NCI-H510A treated with DMSO at 0.1 percent for 48 hours (cell line): ENCODE measurements around the gene FGGY.
"Not testable (repeated sequence)": the region's sequence is repeated elsewhere in the genome, so short reads cannot be mapped to it uniquely, and the experiment has no call there.

Experiments
- DNase-seq: peaks from one replicate; lab custom pipeline; 2025; lab: John Stamatoyannopoulos, UW

The FGGY gene

DNA sequence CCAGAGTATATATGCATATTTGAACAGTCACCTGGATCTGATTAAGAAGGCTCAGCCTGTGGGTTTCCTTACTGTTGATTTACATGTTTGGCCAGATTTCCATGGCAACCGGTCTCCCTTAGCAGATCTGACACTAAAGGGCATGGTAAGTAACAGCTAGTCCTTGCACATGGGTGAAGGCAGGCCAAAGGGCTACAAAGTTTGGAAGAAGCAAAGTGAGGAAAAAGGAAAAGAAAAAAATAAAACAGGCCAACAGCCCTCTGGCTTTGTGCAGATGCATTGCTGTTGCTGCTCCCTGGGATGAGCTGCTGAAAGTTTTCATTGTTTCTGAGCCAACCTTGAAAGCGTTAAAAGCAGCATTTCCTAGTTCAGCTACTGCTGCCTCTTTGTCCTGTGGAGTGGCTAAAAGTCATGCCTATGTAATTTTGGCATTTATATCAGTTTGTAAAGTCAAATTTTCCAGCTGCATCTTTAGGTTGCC, 341.4 kb downstream of the FGGY start:
- DNase-seq = no peak

GRCh38 chr1:59639266-59639665, 342.4 kb downstream of the FGGY start:
- no peak for DNase-seq

DNA sequence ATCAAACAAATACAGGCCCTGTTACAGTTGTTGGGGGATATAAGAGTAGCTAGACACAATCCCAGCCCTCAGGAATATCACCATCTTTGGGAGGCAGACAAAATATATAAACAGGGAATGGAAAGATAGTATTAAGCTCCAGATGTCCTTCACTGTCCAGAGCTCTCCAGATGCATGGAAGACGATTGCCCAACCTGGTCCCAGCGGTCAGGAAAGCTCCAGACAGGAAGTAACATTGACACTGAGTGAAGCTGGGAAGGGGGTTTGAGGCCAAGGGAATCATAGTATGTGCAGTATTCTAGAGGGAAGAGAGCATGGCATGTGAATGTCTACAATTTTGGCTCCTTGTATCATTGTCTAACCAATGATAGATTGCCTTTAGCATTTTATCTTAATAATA, 344.0 kb downstream of the FGGY start:
- no peak for DNase-seq

DNA sequence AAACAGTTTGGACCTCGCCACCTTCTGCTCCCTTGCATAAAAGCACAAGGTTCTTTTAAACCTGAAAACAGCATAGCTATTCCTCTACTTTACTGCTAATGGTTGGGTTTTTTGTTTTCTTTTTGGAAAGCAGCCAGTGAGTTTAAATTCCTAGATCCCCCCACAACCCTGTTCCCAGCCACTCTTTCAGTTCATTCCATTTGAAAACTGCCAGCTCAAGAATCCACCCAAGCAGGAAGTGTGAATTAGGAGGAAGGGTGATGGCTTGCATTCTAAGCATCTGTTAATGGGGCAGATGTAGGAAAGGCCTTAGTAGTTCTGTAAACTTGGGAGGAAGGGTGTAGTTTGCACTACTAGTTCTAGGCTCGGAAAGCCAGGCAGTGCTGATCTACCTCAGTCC, 344.9 kb downstream of the FGGY start:
- no peak for DNase-seq

DNA sequence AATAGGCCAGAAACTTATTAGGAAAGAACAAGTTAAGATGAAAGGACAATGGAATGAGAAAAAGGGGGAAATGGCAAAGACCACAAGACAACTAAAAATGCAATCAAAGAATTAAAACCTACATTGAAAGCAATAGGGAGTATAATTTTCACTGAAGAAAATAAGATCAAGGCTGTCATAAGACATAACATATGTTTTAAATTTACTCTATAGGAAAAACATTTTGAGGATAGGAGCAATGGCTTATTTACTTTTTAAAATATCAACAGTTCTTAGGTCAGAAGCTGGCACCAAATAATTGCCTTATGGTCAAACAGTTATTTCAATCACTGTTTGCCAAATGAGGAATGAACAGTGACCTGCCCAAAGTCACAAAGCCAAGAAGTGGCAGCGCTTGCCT, 346.6 kb downstream of the FGGY start:
- no peak for DNase-seq

- no peak for DNase-seq
Measured at GRCh38 chr1:59645893-59646292, 349.0 kb downstream of the FGGY start.

- not testable (repeated sequence) for DNase-seq
Measured at GRCh38 chr1:59653142-59653958, 356.5 kb downstream of the FGGY start.

GRCh38 chr1:59653968-59654367, 357.1 kb downstream of the FGGY start:
- DNase-seq = no peak

GRCh38 chr1:59657873-59658465, 361.1 kb downstream of the FGGY start:
- DNase-seq = no peak

GRCh38 chr1:59664166-59664565, 367.3 kb downstream of the FGGY start:
- no peak for DNase-seq

DNA sequence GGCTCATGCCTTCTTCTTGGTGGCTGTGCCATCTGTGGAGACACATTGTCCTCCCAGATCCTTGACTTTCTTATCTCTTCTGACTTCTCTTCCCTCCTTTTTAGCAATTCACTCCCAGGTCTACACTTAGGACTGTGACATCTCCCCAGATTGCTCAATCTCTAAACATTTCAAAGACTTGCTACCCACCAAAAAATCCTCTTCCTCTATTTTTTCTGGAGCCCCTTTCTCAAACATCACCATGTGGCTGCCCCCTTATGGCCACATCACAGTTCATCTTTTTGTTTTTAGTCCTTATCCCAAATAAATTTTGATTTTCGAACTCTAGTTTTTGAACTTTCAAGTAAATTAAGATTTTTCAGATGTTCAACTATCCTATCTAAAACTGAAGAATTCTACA, 369.2 kb downstream of the FGGY start:
- DNase-seq = no peak

- no peak for DNase-seq
Measured at GRCh38 chr1:59667020-59667419, 370.1 kb downstream of the FGGY start.

DNA sequence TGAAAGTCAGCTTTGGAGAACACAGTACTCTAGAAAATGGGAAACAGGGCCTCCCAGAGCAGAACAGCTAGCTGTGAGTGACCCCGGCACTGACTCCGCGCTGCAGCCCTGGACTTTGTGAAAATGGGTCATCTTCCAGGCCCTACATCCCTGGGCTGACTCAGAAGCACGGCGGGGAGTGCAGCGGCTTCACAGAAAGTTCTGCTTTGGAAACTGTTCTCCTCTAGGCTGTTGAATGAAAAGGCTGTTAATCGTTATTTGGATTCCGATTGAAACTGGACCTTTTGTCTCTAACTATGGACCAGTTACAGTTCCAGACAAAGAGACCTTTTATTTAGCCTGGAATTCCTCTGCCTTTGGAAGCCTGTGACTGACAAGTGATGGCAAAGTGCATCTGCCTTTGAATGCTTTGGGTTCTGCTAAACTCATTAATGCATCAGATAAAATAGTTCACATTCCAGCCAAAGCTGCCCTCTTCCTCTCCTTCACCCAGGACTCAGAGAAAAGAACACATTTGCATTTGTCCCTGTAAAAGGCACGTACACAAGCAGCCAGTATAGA, 372.9 kb downstream of the FGGY start:
- no peak for DNase-seq

DNA sequence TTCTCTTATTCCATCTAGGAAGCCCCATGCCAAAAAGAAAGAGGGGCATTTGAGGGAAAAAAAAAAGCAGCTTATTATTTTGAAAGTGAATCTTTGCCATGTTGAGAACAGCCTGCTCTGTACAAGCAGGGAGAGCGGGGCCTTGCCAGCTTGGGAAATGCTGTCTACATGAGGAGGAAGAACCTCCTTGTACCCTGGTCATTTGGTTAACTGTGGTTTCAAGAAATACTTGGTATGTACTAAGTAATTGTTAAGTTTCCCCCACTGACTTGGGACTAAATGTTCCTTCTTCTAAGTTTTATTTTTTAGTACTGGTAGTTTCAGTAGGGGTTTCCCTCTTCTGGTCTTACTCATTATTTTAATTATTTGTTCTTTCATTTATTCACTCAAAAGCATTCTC, 373.8 kb downstream of the FGGY start:
- no peak for DNase-seq

DNA sequence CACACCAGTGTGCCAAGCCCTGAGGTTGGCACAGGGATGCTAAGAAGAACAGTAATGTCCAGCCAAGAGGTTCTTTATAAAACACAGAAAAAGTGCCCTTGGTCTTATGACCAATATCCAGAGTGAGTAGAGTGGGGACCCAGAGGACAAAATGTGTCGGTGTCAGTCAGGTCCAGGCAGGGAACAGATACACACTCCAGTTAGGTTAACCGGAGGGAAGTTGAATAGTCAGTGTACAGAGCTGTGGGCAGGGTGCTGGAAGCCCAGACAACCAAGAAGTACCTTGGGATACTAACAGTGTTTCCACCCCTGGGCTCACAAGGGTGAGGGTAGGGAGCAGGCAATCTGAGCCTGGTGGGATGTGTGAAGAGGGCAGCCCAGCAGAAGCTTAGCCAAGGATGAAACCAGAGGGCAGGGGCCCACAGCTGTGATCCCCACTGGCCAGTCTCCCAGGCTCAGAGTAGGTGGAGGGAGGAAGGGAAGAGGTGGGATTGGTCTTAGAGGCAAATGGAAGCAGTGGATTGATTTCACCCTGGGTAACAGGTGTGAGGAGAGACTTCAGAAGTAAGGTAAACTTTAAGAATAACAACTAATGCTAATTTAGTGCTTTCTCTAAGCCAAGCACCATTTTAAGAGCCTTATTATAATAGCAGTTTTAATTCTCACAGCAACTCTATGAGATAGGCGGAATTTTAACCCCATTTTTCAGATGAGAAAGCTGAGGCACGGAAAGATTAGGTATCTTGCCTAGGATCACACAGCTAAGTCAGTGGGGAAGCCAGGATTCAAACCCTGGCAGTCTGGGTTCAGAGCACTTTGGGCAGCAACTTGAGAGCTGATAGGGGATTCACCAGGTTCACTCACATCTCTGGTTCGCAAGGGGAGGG, 374.4 kb downstream of the FGGY start:
- no peak for DNase-seq

DNA sequence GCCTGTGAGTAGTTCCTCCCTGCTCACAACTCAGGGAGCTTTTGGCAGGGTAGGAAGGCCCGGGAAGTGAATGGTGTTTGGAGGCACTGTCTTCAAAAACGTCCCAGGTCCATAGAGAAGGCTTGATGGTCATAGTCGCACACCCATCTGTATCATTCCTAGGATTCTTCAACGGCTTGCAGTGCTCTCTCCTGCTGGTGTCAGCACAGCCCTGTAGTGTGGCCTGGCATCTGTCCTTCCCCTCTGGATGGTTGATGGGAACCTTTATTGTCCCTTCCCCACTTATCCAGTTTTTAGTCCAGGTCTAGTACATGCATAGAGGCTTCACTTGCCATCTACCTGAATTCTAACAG, 375.0 kb downstream of the FGGY start:
- DNase-seq = no peak

DNA sequence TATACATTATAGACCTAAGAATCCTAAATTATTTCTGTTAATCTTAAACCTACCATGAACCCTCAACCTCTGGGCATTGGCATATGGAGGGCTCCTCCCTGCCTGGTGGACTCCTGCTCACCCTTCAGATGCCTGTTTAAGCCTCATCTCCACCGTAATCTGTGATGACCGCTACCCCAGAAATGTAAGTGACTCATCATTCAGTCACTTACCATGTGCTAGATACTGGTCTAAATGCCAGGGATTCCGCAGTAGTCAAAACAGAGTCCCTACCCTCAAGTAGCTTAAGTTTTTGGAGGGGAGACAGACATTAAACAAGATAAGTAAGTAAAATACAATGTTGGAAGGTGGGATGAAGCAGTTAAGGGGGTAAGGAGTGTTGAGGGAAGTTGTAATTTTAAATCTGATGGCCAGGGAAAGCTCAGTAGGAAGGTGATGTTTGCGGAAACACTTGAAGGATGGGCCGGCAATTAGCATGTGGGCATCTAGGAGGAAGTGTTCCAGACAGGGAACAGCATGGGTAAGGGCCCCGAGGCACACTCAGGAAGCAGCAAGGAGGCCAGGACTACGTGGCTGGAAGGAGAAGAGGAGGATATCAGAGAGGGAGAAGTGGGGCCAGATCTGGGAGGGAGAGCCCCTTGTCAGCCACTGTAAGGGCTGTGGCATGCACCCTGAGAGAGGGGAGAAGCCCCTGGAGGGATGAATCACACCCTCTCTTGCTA, 376.1 kb downstream of the FGGY start:
- no peak for DNase-seq

DNA sequence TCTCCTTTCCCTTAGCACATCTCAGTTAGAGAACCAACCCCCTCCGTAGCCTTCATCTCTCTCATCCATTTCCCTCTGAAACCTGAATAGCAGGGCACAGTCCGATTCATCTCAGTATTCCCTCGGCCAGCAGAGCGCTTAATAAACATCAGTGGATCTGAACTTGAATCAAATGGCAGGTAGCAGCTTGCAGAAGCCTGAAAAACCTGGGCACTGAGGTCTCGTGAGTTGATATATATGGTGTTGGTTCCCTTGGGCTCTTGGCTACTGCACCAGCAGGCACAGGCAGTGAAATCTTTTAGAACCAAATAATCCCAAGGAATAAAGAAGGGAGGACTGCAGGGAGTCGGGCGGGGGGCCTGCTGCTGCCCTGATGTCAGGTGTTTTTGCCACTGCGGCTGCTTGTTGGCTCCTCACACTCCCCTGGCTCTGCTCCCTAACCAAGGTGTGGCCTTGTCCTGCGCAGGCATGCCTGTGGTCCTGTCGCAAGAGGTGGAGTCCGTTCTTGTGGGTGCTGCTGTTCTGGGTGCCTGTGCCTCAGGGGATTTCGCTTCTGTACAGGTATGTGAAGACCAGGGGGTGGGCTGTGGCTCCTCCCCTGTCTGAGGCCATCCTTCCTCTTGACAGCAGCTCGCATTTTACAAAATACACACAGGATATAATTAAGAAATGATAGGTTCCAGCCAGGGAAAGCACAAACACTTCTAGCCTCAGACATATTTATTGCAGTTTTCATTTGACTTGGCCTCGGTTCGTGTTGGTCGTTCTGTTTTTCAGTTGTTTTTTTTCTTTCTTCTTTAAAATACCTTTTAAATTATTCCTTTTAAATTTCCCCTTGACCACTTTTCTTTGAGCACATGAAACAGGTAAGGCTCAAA, 376.9 kb downstream of the FGGY start:
- DNase-seq = no peak

- DNase-seq = peak; percentile 91
Measured at GRCh38 chr1:59674595-59674994, 377.7 kb downstream of the FGGY start.

DNA sequence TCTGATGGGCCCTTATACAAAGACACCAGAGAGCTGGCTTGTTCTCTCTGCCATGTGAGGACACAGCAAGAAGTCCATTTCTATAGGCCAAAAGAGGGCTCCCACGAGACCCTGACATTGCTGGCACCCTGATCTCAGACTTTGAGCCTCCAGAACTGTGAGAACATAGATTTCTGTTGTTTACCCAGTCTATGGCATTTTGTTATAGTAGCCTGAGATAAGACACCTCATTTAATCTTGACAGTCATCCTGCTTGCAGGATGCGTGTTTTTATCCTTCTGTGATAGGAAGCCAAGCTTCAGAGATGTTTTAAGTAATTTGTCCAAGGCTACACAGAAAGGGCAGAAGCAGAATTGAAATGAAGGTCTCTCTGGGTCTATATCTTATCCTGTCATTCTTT, 379.0 kb downstream of the FGGY start:
- no peak for DNase-seq

DNA sequence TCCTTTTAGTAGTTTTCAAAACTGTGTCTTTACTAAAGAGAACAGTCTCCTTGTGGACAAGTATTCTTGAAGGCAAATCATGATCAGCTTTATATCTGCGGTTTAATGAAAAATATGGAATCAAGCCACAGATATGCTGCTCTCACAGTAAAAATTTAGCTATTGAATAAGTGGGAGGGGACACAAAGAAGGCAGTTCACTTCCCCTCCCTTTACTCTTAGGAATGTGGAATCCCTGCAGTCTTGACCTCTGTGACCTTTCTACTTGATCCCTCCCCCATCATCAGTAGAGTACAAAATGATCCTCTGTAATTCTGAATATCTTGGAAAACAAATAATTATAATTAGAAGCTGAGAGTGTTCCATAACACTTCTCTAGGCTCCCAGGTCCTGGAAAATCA, 381.1 kb downstream of the FGGY start:
- DNase-seq = no peak
